ENCODE measurements around the gene SLC31A1. TPM values are rescaled to one million over a fixed set of nuclear protein-coding genes. Genes with fewer than 3 reads are reported as not detected.

SLC31A1 gene
- total RNA-seq, 4 donors from 2014 or later, result 5.8 to 36.2 (median 15.4) TPM

- Histone ChIP-seq H3K9me3 (no peaks in the 10 kb centered on the region), H3K36me3 (no peaks in the 10 kb centered on the region), H3K27ac (no peak overlapping the region), H3K4me1 (peaks cover 0 to 14% (median 3%) of the 10 kb centered on the region in 4 donors), H3K27me3 (no peaks in the 10 kb centered on the region), H3K4me3 (no peak overlapping the region)
- in situ Hi-C loops (cut with MboI; ENCODE audit: low pct_ligation_motif_present in 1 of 4, low pct_unique_long_range_greater_than_20kb in 1 of 4, low sequenced_read_pairs in 3 of 4), result loop anchor here in 1 of 4 donors (25.0 kb wide), 1 partner anchor 100 kb away; no protein-coding TSS in a partner anchor
- intact Hi-C loops (cut with DNase I; ENCODE audit: low total_unique reads), result no loop called here
- no peak for DNase-seq
- 94 to 100% methylated on average over 4 of the region's 4 CpGs for whole genome bisulfite sequencing, 2 donors (ENCODE audit: low coverage in 1 of 2)
- TF ChIP-seq, protein P1, sequence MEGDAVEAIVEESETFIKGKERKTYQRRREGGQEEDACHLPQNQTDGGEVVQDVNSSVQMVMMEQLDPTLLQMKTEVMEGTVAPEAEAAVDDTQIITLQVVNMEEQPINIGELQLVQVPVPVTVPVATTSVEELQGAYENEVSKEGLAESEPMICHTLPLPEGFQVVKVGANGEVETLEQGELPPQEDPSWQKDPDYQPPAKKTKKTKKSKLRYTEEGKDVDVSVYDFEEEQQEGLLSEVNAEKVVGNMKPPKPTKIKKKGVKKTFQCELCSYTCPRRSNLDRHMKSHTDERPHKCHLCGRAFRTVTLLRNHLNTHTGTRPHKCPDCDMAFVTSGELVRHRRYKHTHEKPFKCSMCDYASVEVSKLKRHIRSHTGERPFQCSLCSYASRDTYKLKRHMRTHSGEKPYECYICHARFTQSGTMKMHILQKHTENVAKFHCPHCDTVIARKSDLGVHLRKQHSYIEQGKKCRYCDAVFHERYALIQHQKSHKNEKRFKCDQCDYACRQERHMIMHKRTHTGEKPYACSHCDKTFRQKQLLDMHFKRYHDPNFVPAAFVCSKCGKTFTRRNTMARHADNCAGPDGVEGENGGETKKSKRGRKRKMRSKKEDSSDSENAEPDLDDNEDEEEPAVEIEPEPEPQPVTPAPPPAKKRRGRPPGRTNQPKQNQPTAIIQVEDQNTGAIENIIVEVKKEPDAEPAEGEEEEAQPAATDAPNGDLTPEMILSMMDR (IDR thresholded peaks at IDR 0.05), result no peak
- TF ChIP-seq EP300 (IDR thresholded peaks at IDR 0.05; ENCODE audit: low read depth), result no peak
- no peak for TF ChIP-seq POLR2A (IDR thresholded peaks at IDR 0.05)
- no peak for TF ChIP-seq POLR2AphosphoS5 (IDR thresholded peaks at IDR 0.05)
Observed at GRCh38 chr9:113237026-113237425, 15.7 kb downstream of the SLC31A1 start.

GRCh38 chr9:113238202-113238858 lies 17.0 kb downstream of the SLC31A1 start:
- WGBS, 2 donors (ENCODE audit: low coverage in 1 of 2), result 87 to 90% methylated on average over 5 to 10 of the region's 10 CpGs
- Histone ChIP-seq H3K27me3 (no peaks in the 10 kb centered on the region), H3K9me3 (no peaks in the 10 kb centered on the region), H3K27ac (no peak overlapping the region), H3K4me1 (peaks cover 0 to 7% (median 0%) of the 10 kb centered on the region in 4 donors), H3K4me3 (no peak overlapping the region), H3K36me3 (no peaks in the 10 kb centered on the region)
- DNase-seq, result no peak
- in situ Hi-C loops (cut with MboI; ENCODE audit: low pct_ligation_motif_present in 1 of 4, low pct_unique_long_range_greater_than_20kb in 1 of 4, low sequenced_read_pairs in 3 of 4) (loop anchor here in 1 of 4 donors (25.0 kb wide), 1 partner anchor 101 kb away; no protein-coding TSS in a partner anchor), intact Hi-C loops (cut with DNase I; ENCODE audit: low total_unique reads) (no loop called here)
- TF ChIP-seq EP300 (IDR thresholded peaks at IDR 0.05; ENCODE audit: low read depth) (no peak), POLR2AphosphoS5 (IDR thresholded peaks at IDR 0.05) (no peak), POLR2A (IDR thresholded peaks at IDR 0.05) (no peak)
- TF ChIP-seq, protein P1 (IDR thresholded peaks at IDR 0.05), result no peak

- 73 to 76% methylated on average over 3 to 4 of the region's 4 CpGs for WGBS, 2 donors (ENCODE audit: low coverage in 1 of 2)
- in situ Hi-C loops (cut with MboI; ENCODE audit: low pct_ligation_motif_present in 1 of 4, low pct_unique_long_range_greater_than_20kb in 1 of 4, low sequenced_read_pairs in 3 of 4) (loop anchor here in 1 of 4 donors (25.0 kb wide), 1 partner anchor 102 kb away; no protein-coding TSS in a partner anchor), intact Hi-C loops (cut with DNase I; ENCODE audit: low total_unique reads) (no loop called here)
- Histone ChIP-seq H3K27me3 (no peaks in the 10 kb centered on the region), H3K36me3 (no peaks in the 10 kb centered on the region), H3K27ac (no peak overlapping the region), H3K4me3 (no peak overlapping the region), H3K9me3 (no peaks in the 10 kb centered on the region), H3K4me1 (peaks cover 0 to 2% (median 0%) of the 10 kb centered on the region in 4 donors)
- no peak for DNase-seq
- TF ChIP-seq EP300 (IDR thresholded peaks at IDR 0.05; ENCODE audit: low read depth), result no peak
- no peak for TF ChIP-seq POLR2A (IDR thresholded peaks at IDR 0.05)
- no peak for TF ChIP-seq POLR2AphosphoS5 (IDR thresholded peaks at IDR 0.05)
- TF ChIP-seq, protein P1 (IDR thresholded peaks at IDR 0.05), result no peak
Observed at GRCh38 chr9:113238859-113239232, 17.5 kb downstream of the SLC31A1 start.

- H3K27ac ChIP-seq, result no peak overlapping the region
- WGBS, 2 donors (ENCODE audit: low coverage in 1 of 2), result 94 to 99% methylated on average over 2 of the region's 2 CpGs
- H3K27me3 ChIP-seq, result no peaks in the 10 kb centered on the region
- no peak for DNase-seq
- no peaks in the 10 kb centered on the region for H3K4me1 ChIP-seq
- intact Hi-C loops (cut with DNase I; ENCODE audit: low total_unique reads), result no loop called here
- TF ChIP-seq, protein P1 (IDR thresholded peaks at IDR 0.05), result no peak
- TF ChIP-seq POLR2AphosphoS5 (IDR thresholded peaks at IDR 0.05) (no peak), EP300 (IDR thresholded peaks at IDR 0.05; ENCODE audit: low read depth) (no peak), POLR2A (IDR thresholded peaks at IDR 0.05) (no peak)
- H3K4me3 ChIP-seq, result no peak overlapping the region
- in situ Hi-C loops (cut with MboI; ENCODE audit: low pct_ligation_motif_present in 1 of 4, low pct_unique_long_range_greater_than_20kb in 1 of 4, low sequenced_read_pairs in 3 of 4), result loop anchor here in 1 of 4 donors (25.0 kb wide), 1 partner anchor 104 kb away; no protein-coding TSS in a partner anchor
- H3K9me3 ChIP-seq, result no peaks in the 10 kb centered on the region
- H3K36me3 ChIP-seq, result no peaks in the 10 kb centered on the region
Observed at GRCh38 chr9:113241161-113241560, 19.8 kb downstream of the SLC31A1 start.

Data from transverse colon (tissue), 4 donors.